KMS-11 (cell line): ENCODE data around the gene PDE11A.

Experiments used
- H2AFZ ChIP-seq: fragments of 200-600 bp; sonication (generic); 2 replicates; pipeline ENCODE4 v1.6.1; 2016; ENCODE audit warnings: antibody characterized with exemption, mixed run types, low read depth
- H3K27ac ChIP-seq: fragments of 200-600 bp; sonication (generic); 2 replicates; pipeline ENCODE4 v1.6.1; 2016; ENCODE audit warnings: mild to moderate bottlenecking, mixed run types
- H3K27me3 ChIP-seq: fragments of 200-600 bp; sonication (generic); 2 replicates; pipeline ENCODE4 v1.6.1; 2017; ENCODE audit warnings: mild to moderate bottlenecking, low read depth, mixed run types, moderate library complexity; ENCODE audit not compliant: insufficient read depth
- H3K36me3 ChIP-seq: fragments of 200-600 bp; sonication (generic); 2 replicates; pipeline ENCODE4 v1.6.1; 2017; ENCODE audit warnings: mild to moderate bottlenecking, mixed run types; ENCODE audit not compliant: insufficient read depth
- H3K4me1 ChIP-seq: fragments of 200-600 bp; sonication (generic); 2 replicates; pipeline ENCODE4 v1.6.1; 2016; ENCODE audit warnings: mild to moderate bottlenecking, low read depth, mixed run types; ENCODE audit not compliant: poor library complexity, severe bottlenecking
- H3K4me2 ChIP-seq: fragments of 200-600 bp; sonication (generic); 2 replicates; pipeline ENCODE4 v1.7.0; 2016; ENCODE audit warnings: mild to moderate bottlenecking, mixed run types
- H3K4me3 ChIP-seq: fragments of 200-600 bp; sonication (generic); IDR thresholded peaks from 2 replicates; pipeline ENCODE4 v1.6.1; 2017; ENCODE audit warnings: low read depth, low read length, mixed read lengths; ENCODE audit not compliant: insufficient read depth
- H3K79me2 ChIP-seq: fragments of 200-600 bp; sonication (generic); 2 replicates; pipeline ENCODE4 v1.6.1; 2016; ENCODE audit warnings: low read depth, mixed run types; ENCODE audit not compliant: insufficient read depth
- H3K9ac ChIP-seq: fragments of 200-600 bp; sonication (generic); 2 replicates; pipeline ENCODE4 v1.6.1; 2016; ENCODE audit warnings: mild to moderate bottlenecking, mixed run types
- H4K20me1 ChIP-seq: fragments of 200-600 bp; sonication (generic); 2 replicates; pipeline ENCODE4 v1.6.1; 2016; ENCODE audit warnings: mild to moderate bottlenecking, mixed run types; ENCODE audit not compliant: insufficient read depth
- TF ChIP-seq, protein P1 (sequence below): fragments of 200-600 bp; sonication (generic); conservative IDR thresholded peaks from 2 replicates; pipeline ENCODE4 v1.6.1; 2017; ENCODE audit warnings: low read depth, mild to moderate bottlenecking, antibody characterized with exemption, low read length, moderate library complexity, mixed read lengths

The PDE11A gene

DNA sequence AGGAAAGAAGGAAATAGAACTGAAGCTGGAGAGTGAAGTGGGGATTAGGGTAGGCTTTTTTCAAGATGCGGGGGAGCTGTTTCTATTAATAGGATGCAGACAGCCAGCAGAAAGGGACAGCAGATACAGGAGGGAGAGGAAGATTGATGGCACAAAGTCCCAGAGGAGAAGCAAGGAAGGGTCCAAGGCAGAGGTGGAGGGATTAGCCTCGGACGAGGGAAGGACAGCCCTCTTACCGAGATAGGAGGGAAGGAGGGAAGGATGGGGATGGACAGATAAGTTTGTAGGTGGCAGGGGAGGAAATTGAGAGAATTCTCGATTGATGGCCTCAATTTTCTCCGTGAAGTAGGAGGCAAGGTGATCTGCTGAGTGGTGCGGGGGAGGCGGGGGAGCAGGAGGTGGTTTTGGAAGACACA, 362.6 kb downstream of the PDE11A start:
- H3K27me3 ChIP-seq = no peaks in the 10 kb centered on the region
- no peaks in the 10 kb centered on the region for H4K20me1 ChIP-seq
- H3K27ac ChIP-seq = no peak overlapping the region
- no peaks in the 10 kb centered on the region for H3K4me1 ChIP-seq
- H3K79me2 ChIP-seq = no peaks in the 10 kb centered on the region
- no peaks in the 10 kb centered on the region for H3K36me3 ChIP-seq
- no peak overlapping the region for H2AFZ ChIP-seq
- TF ChIP-seq, protein P1, sequence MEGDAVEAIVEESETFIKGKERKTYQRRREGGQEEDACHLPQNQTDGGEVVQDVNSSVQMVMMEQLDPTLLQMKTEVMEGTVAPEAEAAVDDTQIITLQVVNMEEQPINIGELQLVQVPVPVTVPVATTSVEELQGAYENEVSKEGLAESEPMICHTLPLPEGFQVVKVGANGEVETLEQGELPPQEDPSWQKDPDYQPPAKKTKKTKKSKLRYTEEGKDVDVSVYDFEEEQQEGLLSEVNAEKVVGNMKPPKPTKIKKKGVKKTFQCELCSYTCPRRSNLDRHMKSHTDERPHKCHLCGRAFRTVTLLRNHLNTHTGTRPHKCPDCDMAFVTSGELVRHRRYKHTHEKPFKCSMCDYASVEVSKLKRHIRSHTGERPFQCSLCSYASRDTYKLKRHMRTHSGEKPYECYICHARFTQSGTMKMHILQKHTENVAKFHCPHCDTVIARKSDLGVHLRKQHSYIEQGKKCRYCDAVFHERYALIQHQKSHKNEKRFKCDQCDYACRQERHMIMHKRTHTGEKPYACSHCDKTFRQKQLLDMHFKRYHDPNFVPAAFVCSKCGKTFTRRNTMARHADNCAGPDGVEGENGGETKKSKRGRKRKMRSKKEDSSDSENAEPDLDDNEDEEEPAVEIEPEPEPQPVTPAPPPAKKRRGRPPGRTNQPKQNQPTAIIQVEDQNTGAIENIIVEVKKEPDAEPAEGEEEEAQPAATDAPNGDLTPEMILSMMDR = no peak
- no peak overlapping the region for H3K9ac ChIP-seq
- H3K4me3 ChIP-seq = no peak overlapping the region
- no peak overlapping the region for H3K4me2 ChIP-seq

- Histone ChIP-seq H3K79me2 (no peaks in the 10 kb centered on the region), H3K4me3 (no peak overlapping the region), H3K4me2 (no peak overlapping the region), H3K9ac (no peak overlapping the region), H4K20me1 (no peaks in the 10 kb centered on the region), H3K4me1 (no peaks in the 10 kb centered on the region), H3K36me3 (no peaks in the 10 kb centered on the region), H3K27me3 (no peaks in the 10 kb centered on the region), H3K27ac (no peak overlapping the region), H2AFZ (no peak overlapping the region)
- TF ChIP-seq, protein P1 = no peak
Measured at GRCh38 chr2:177708660-177709444, 363.7 kb downstream of the PDE11A start.

GRCh38 chr2:177708106-177708505, 364.5 kb downstream of the PDE11A start:
- H3K4me3 ChIP-seq = no peak overlapping the region
- no peak overlapping the region for H3K4me2 ChIP-seq
- no peaks in the 10 kb centered on the region for H3K79me2 ChIP-seq
- H3K4me1 ChIP-seq = no peaks in the 10 kb centered on the region
- no peaks in the 10 kb centered on the region for H3K36me3 ChIP-seq
- TF ChIP-seq, protein P1 = no peak
- no peak overlapping the region for H3K9ac ChIP-seq
- H4K20me1 ChIP-seq = no peaks in the 10 kb centered on the region
- no peak overlapping the region for H3K27ac ChIP-seq
- H2AFZ ChIP-seq = no peak overlapping the region
- no peaks in the 10 kb centered on the region for H3K27me3 ChIP-seq

GRCh38 chr2:177705511-177706173, 366.9 kb downstream of the PDE11A start:
- Histone ChIP-seq H3K27ac (no peak overlapping the region), H3K36me3 (no peaks in the 10 kb centered on the region), H3K79me2 (no peaks in the 10 kb centered on the region), H4K20me1 (no peaks in the 10 kb centered on the region), H3K4me2 (no peak overlapping the region), H3K27me3 (no peaks in the 10 kb centered on the region), H3K4me1 (no peaks in the 10 kb centered on the region), H2AFZ (no peak overlapping the region), H3K9ac (no peak overlapping the region), H3K4me3 (no peak overlapping the region)
- TF ChIP-seq, protein P1 = no peak
